H1 (cell line): ENCODE measurements around the gene MEIS2. TPM values are rescaled to one million over a fixed set of nuclear protein-coding genes. Genes with fewer than 3 reads are reported as not detected.

Experiments
- CTCF ChIA-PET: fragments of 300-600 bp; sonication (Branson Sonifier 250); formaldehyde crosslinking; loops from one replicate; lab custom pipeline; 2021; ENCODE audit not compliant: partially characterized antibody; lab: Charles Lee
- POLR2A ChIA-PET: fragments of 300-600 bp; sonication (Branson Sonifier 250); formaldehyde crosslinking; loops from one replicate; lab custom pipeline; 2021; ENCODE audit warnings: inconsistent platforms; ENCODE audit not compliant: partially characterized antibody; lab: Charles Lee
- DNase-seq, 2 experiments: peaks; one replicate each; pipeline versions ENCODE4 v3.0.0 to v3.0.0-alpha.2; 2010 to 2022; ENCODE audit warnings: low spot score in 2 of 2, low read depth in 1 of 2, mixed read lengths in 1 of 2
- FAIRE-seq: peaks from 2 replicates; lab custom pipeline; 2011; peaks lifted over from hg19 to GRCh38; lab: Jason Lieb, UNC
- H2AFZ ChIP-seq: 2 replicates; pipeline ENCODE4 v1.8.1; 2012; ENCODE audit warnings: low read length, inconsistent platforms
- H2AK5ac ChIP-seq: 2 replicates; pipeline ENCODE4 v1.6.1; 2013; ENCODE audit warnings: low read depth, low read length
- H2BK120ac ChIP-seq: replicated peaks from 2 replicates; pipeline ENCODE3; 2013; ENCODE audit warnings: low read depth, low read length, inconsistent platforms
- H2BK12ac ChIP-seq: 2 replicates; pipeline ENCODE4 v1.6.1; 2013; ENCODE audit warnings: low read depth, low read length
- H2BK15ac ChIP-seq: 2 replicates; pipeline ENCODE4 v1.6.1; 2013; ENCODE audit warnings: low read length
- H2BK20ac ChIP-seq: 2 replicates; pipeline ENCODE4 v1.6.1; 2013; ENCODE audit warnings: low read length
- H2BK5ac ChIP-seq: 2 replicates; pipeline ENCODE4 v1.6.1; 2013; ENCODE audit warnings: low read depth, low read length
- H3K14ac ChIP-seq: 2 replicates; pipeline ENCODE4 v1.6.1; 2013; ENCODE audit warnings: inconsistent platforms; ENCODE audit not compliant: insufficient read length
- H3K18ac ChIP-seq: 2 replicates; pipeline ENCODE4 v1.6.1; 2013; ENCODE audit warnings: low read length; ENCODE audit errors: extremely low read depth
- H3K23ac ChIP-seq: 2 replicates; pipeline ENCODE4 v1.6.1; 2013; ENCODE audit warnings: inconsistent platforms; ENCODE audit not compliant: insufficient read length
- H3K23me2 ChIP-seq: 2 replicates; pipeline ENCODE4 v1.6.1; 2013; ENCODE audit warnings: low read depth, low read length
- H3K27ac ChIP-seq: 2 replicates; pipeline ENCODE4 v1.6.1; 2011; ENCODE audit warnings: low read depth, low read length, inconsistent platforms
- H3K27me3 ChIP-seq, 4 experiments: replicated peaks in 1 of 4; 1 replicate in 1 of 4; 2 replicates in 3 of 4; pipeline versions ENCODE4 v1.6.1 to v1.8.1; 2011 to 2013; ENCODE audit warnings: low read length in 3 of 4, mild to moderate bottlenecking in 3 of 4, inconsistent platforms in 2 of 4, mixed read lengths in 2 of 4, moderate library complexity in 1 of 4; ENCODE audit not compliant: control insufficient read depth in 3 of 4, insufficient read depth in 3 of 4; ENCODE audit errors: extremely low read depth in 1 of 4
- H3K36me3 ChIP-seq, 4 experiments: 2 replicates each; pipeline versions ENCODE4 v1.6.1 to v1.8.1; 2011 to 2013; ENCODE audit warnings: mild to moderate bottlenecking in 4 of 4, low read length in 3 of 4, moderate library complexity in 2 of 4, control low read depth in 1 of 4, inconsistent platforms in 1 of 4; ENCODE audit not compliant: insufficient read depth in 4 of 4, control insufficient read depth in 2 of 4
- H3K4ac ChIP-seq: replicated peaks from 2 replicates; pipeline ENCODE3; 2013; ENCODE audit warnings: low read length, low read depth, mixed read lengths, inconsistent platforms; ENCODE audit not compliant: insufficient read length
- H3K4me1 ChIP-seq, 4 experiments: replicated peaks in 1 of 4; 1 replicate in 1 of 4; 2 replicates in 3 of 4; pipeline versions ENCODE4 v1.6.1 to v1.8.1; 2011 to 2013; ENCODE audit warnings: low read length in 3 of 4, inconsistent platforms in 2 of 4, mixed read lengths in 1 of 4; ENCODE audit not compliant: insufficient read depth in 4 of 4, control insufficient read depth in 3 of 4
- H3K4me2 ChIP-seq, 2 experiments: 2 replicates each; pipeline versions ENCODE4 v1.6.1 to v1.8.1; 2011 to 2013; ENCODE audit warnings: low read depth in 2 of 2, low read length in 2 of 2, control low read depth in 1 of 2, inconsistent platforms in 1 of 2, mild to moderate bottlenecking in 1 of 2; ENCODE audit not compliant: insufficient read depth in 1 of 2
- H3K4me3 ChIP-seq, 4 experiments: fragments of 200-600, 300-600 bp in 1 of 4; sonication (generic), shearing (Covaris generic), sonication (Bioruptor Twin) in 1 of 4; 2 replicates each; pipeline versions ENCODE4 v1.5.1 to v1.8.1; 2011 to 2016; ENCODE audit warnings: low read length in 4 of 4, low read depth in 3 of 4, control low read depth in 2 of 4, inconsistent platforms in 2 of 4, mild to moderate bottlenecking in 2 of 4, mixed read lengths in 1 of 4, moderate library complexity in 1 of 4; ENCODE audit not compliant: insufficient read depth in 2 of 4; ENCODE audit errors: extremely low read depth in 1 of 4
- H3K56ac ChIP-seq: replicated peaks from 2 replicates; pipeline ENCODE3; 2013; ENCODE audit warnings: low read depth, mild to moderate bottlenecking, mixed read lengths, low read length, inconsistent platforms; ENCODE audit not compliant: insufficient read length
- H3K79me1 ChIP-seq: 2 replicates; pipeline ENCODE4 v1.6.1; 2013; ENCODE audit warnings: low read depth, low read length, control low read depth
- H3K79me2 ChIP-seq, 2 experiments: 2 replicates each; pipeline versions ENCODE4 v1.6.1 to v1.8.1; 2012 to 2013; ENCODE audit warnings: low read length in 2 of 2, mild to moderate bottlenecking in 2 of 2, inconsistent platforms in 1 of 2; ENCODE audit not compliant: insufficient read depth in 2 of 2, control insufficient read depth in 1 of 2
- H3K9ac ChIP-seq, 4 experiments: replicated peaks in 1 of 4; 1 replicate in 1 of 4; 2 replicates in 3 of 4; pipeline versions ENCODE4 v1.6.1 to v1.8.1; 2011 to 2013; ENCODE audit warnings: low read depth in 3 of 4, low read length in 3 of 4, control low read depth in 2 of 4, mild to moderate bottlenecking in 2 of 4, moderate library complexity in 2 of 4, inconsistent platforms in 1 of 4; ENCODE audit errors: extremely low read depth in 1 of 4
- H3K9me3 ChIP-seq, 2 experiments: 2 replicates each; pipeline versions ENCODE4 v1.6.1 to v1.8.1; 2012 to 2013; ENCODE audit warnings: mild to moderate bottlenecking in 2 of 2, moderate library complexity in 2 of 2, control low read depth in 1 of 2, inconsistent platforms in 1 of 2, low read depth in 1 of 2, low read length in 1 of 2, mixed read lengths in 1 of 2; ENCODE audit not compliant: insufficient read depth in 2 of 2
- H4K20me1 ChIP-seq, 2 experiments: replicated peaks in 1 of 2; 2 replicates each; pipeline versions ENCODE3 to v1.8.1; 2011 to 2013; ENCODE audit warnings: inconsistent platforms in 2 of 2, low read length in 2 of 2, mild to moderate bottlenecking in 1 of 2; ENCODE audit not compliant: insufficient read depth in 2 of 2, control insufficient read depth in 1 of 2
- H4K5ac ChIP-seq: 2 replicates; pipeline ENCODE4 v1.6.1; 2013; ENCODE audit warnings: low read length, low read depth, mixed read lengths, inconsistent platforms; ENCODE audit not compliant: insufficient read length
- H4K8ac ChIP-seq: 2 replicates; pipeline ENCODE4 v1.8.0; 2013; ENCODE audit warnings: mild to moderate bottlenecking, moderate library complexity, low read length, inconsistent platforms; ENCODE audit not compliant: insufficient read depth; ENCODE audit errors: extremely low read depth
- H4K91ac ChIP-seq: replicated peaks from 2 replicates; pipeline ENCODE3; 2013; ENCODE audit warnings: low read length, mixed read lengths, inconsistent platforms; ENCODE audit not compliant: insufficient read length
- ATF3 ChIP-seq: IDR thresholded peaks from 2 replicates; pipeline ENCODE4 v1.6.1; 2011; ENCODE audit warnings: low read depth, mild to moderate bottlenecking, low read length; ENCODE audit not compliant: insufficient read depth
- CBX5 ChIP-seq: fragments of 300-800, 300-1000 bp; sonication (generic); IDR thresholded peaks from 2 replicates; pipeline ENCODE4 v1.7.1; 2016; ENCODE audit warnings: antibody characterized with exemption, low read length, low read depth
- CHD1 ChIP-seq: IDR thresholded peaks from 2 replicates; pipeline ENCODE4 v1.6.1; 2012; ENCODE audit warnings: low read depth, low read length, improper control_type of control experiment
- CREB1 ChIP-seq: IDR thresholded peaks from 2 replicates; pipeline ENCODE4 v1.6.1; 2012; ENCODE audit warnings: inconsistent platforms
- RBBP5 ChIP-seq: IDR thresholded peaks from 2 replicates; pipeline ENCODE4 v1.7.1; 2012; ENCODE audit warnings: low read depth, mild to moderate bottlenecking, inconsistent platforms, low read length, moderate library complexity, borderline replicate concordance
- SAP30 ChIP-seq: fragments of 300-600 bp; sonication (generic); IDR thresholded peaks from 2 replicates; pipeline ENCODE4 v1.7.1; 2012; ENCODE audit warnings: low read length, moderate library complexity, mild to moderate bottlenecking, inconsistent platforms; ENCODE audit not compliant: insufficient read depth, insufficient replicate concordance
- SIX5 ChIP-seq: IDR thresholded peaks from 2 replicates; pipeline ENCODE4 v1.6.1; 2011; ENCODE audit warnings: mild to moderate bottlenecking, low read depth, low read length
- SP2 ChIP-seq: IDR thresholded peaks from 2 replicates; pipeline ENCODE4 v1.6.1; 2012; ENCODE audit warnings: mild to moderate bottlenecking, low read length, inconsistent platforms
- TAF7 ChIP-seq: optimal IDR thresholded peaks from 2 replicates; pipeline ENCODE3; 2011; ENCODE audit warnings: low read depth, mild to moderate bottlenecking, inconsistent platforms, low read length, moderate library complexity, borderline replicate concordance
- TBP ChIP-seq: IDR thresholded peaks from 2 replicates; pipeline ENCODE4 v1.6.1; 2011; ENCODE audit warnings: low read depth, low read length, improper control_type of control experiment
- USF2 ChIP-seq: IDR thresholded peaks from 2 replicates; pipeline ENCODE4 v1.6.1; 2011; ENCODE audit warnings: low read length, improper control_type of control experiment
- WGBS, 2 experiments: shearing (Covaris generic) in 1 of 2; methylation state at CpG; one replicate each; pipeline versions ENCODE4 v1.1.6 to v1.1.7; 2013 to 2015; ENCODE audit warnings: low lambda C conversion rate in 2 of 2, mixed read lengths in 2 of 2, inconsistent platforms in 1 of 2, low coverage in 1 of 2, missing lambda C conversion rate in 1 of 2; ENCODE audit not compliant: insufficient replicate concordance in 2 of 2, insufficient coverage in 1 of 2, insufficient read length in 1 of 2; ENCODE audit errors: extremely low coverage in 1 of 2, missing lambda C conversion rate in 1 of 2; 5-methylcytosine and 5-hydroxymethylcytosine counted together
- polyA plus RNA-seq, 7 experiments: library from polyadenylated mRNA; depleted of rRNA in 3 of 7; stranded (reverse) in 5 of 7; unstranded in 2 of 7; fragments of >200 nt in 5 of 7; fragments of 200-250 nt in 2 of 7; gene quantifications; 1 replicate in 5 of 7; 2 replicates in 1 of 7; 4 replicates in 1 of 7; pipeline versions ENCODE4 v1.2.1 to v1.2.3, GENCODE V29; 2011 to 2013; ENCODE audit warnings: missing spikeins in 2 of 7, mixed read lengths in 2 of 7
- total RNA-seq: library from RNA; stranded (reverse); fragmentation: NEBNext Ultra II Directional; extraction: Animal tissue kit (Norgen Biotek cat#: 25700); gene quantifications from 2 replicates; pipeline ENCODE4 v1.2.1, GENCODE V29; 2021

Gene MEIS2
- total and polyA plus RNA-seq, 2 of the 8 experiments (the other 6 are each of a cell fraction or from before 2014, with no cell fraction given): 0.22 to 1.2 TPM

- Histone ChIP-seq H3K9ac (no peak overlapping the region), H3K27me3 (no peaks in the 10 kb centered on the region), H3K79me2 (no peaks in the 10 kb centered on the region), H3K23ac (no peak overlapping the region), H2BK5ac (no peak overlapping the region), H4K91ac (no peak overlapping the region), H3K14ac (no peak overlapping the region), H3K4me3 (no peak overlapping the region), H3K56ac (no peak overlapping the region), H4K5ac (no peak overlapping the region), H2BK15ac (no peak overlapping the region), H3K23me2 (no peaks in the 10 kb centered on the region), H4K20me1 (no peaks in the 10 kb centered on the region), H2AFZ (no peak overlapping the region), H3K4me2 (no peak overlapping the region), H3K27ac (no peak overlapping the region), H3K9me3 (no peaks in the 10 kb centered on the region), H3K18ac (no peak overlapping the region), H2BK20ac (no peak overlapping the region), H2BK120ac (no peak overlapping the region), H3K79me1 (no peaks in the 10 kb centered on the region), H3K4me1 (peaks cover 0 to 3% (median 2%) of the 10 kb centered on the region in 4 experiments; a peak in 3 of 7 replicates), H3K4ac (no peak overlapping the region), H4K8ac (no peak overlapping the region), H3K36me3 (no peaks in the 10 kb centered on the region), H2BK12ac (no peak overlapping the region), H2AK5ac (no peak overlapping the region)
- CTCF ChIA-PET: no interaction called here
- DNase-seq: no peak
- FAIRE-seq: no peak
- POLR2A ChIA-PET: no interaction called here
- 86% methylated on average over 4 of the region's 4 CpGs; no CpG with 5 or more reads in 1 of the 2 experiments for WGBS, 2 experiments
- TF ChIP-seq CBX5: no peak
- TF ChIP-seq SIX5: no peak
- no peak for TF ChIP-seq USF2
- TF ChIP-seq ATF3: no peak
- TF ChIP-seq TAF7: no peak
- no peak for TF ChIP-seq CHD1
- TF ChIP-seq SAP30: no peak
- TF ChIP-seq SP2: no peak
- TF ChIP-seq RBBP5: no peak
- no peak for TF ChIP-seq CREB1
- TF ChIP-seq TBP: no peak
These were observed 182.7 kb downstream of the MEIS2 start for GRCh38 chr15:36917411-36918267.
